Nephron progenitor cell (in vitro differentiated cells): Measurements from ENCODE around the gene WWTR1.

Source experiments
- DNase-seq: peaks from one replicate; pipeline ENCODE4 v3.0.0; 2021
- H3K27ac Mint-ChIP-seq: 2 replicates; pipeline ENCODE4 v1.8.0; 2021; ENCODE audit warnings: mild to moderate bottlenecking, moderate library complexity, mixed read lengths
- H3K27me3 Mint-ChIP-seq: 2 replicates; pipeline ENCODE4 v1.8.0; 2021; ENCODE audit warnings: mild to moderate bottlenecking, low read depth, mixed read lengths; ENCODE audit not compliant: poor library complexity
- H3K36me3 Mint-ChIP-seq: 2 replicates; pipeline ENCODE4 v1.8.0; 2021; ENCODE audit warnings: low read depth, mixed read lengths
- H3K4me1 Mint-ChIP-seq: 2 replicates; pipeline ENCODE4 v1.8.0; 2021; ENCODE audit warnings: mixed read lengths
- H3K4me3 Mint-ChIP-seq: 2 replicates; pipeline ENCODE4 v1.8.0; 2021; ENCODE audit warnings: mild to moderate bottlenecking, moderate library complexity, mixed read lengths
- H3K9me3 Mint-ChIP-seq: 2 replicates; pipeline ENCODE4 v1.8.0; 2021; ENCODE audit warnings: mild to moderate bottlenecking, moderate library complexity, mixed read lengths
- CTCF ChIP-seq: fragments of 200-600 bp; sonication (generic); IDR thresholded peaks from 2 replicates; pipeline ENCODE4 v1.5.0; 2021; ENCODE audit warnings: antibody characterized with exemption

Gene WWTR1

DNA sequence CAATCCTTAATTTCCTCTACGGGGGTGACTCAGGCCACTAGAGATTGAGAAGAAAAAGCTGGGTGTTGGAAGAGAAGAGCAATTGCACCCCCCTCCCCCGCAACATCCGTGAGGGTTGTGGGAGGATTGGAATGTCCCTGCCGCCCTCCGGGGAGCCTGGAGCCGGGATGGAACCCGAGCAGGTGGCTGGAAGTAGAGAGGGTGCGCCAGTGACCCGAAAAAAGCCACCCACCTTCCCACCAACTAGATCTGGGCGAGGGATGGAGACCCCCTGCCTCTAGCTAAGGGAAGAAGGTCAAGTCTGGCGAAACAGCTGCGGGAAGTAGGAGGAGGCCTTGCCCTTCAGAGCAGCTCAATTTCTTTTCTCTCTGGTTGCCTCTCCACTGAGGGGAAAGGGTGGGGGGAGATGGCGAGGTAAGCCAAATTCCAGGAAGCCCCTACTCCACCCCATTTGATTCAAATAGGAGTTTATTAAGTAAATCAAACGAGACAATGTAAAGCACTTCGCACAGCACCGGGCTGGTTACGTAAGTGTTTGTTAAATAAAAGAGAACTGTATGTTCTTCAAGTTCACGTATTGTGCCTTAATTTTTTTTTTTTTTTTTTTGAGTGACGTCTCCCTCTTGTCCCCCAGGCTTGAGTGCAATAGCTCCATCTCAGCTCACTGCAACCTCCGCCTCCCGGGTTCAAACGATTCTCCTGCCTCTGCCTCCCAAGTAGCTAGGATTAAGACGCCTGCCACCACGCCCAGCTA, 1.1 kb upstream of the WWTR1 start:
- DNase-seq, result peak; percentile 69

DNA sequence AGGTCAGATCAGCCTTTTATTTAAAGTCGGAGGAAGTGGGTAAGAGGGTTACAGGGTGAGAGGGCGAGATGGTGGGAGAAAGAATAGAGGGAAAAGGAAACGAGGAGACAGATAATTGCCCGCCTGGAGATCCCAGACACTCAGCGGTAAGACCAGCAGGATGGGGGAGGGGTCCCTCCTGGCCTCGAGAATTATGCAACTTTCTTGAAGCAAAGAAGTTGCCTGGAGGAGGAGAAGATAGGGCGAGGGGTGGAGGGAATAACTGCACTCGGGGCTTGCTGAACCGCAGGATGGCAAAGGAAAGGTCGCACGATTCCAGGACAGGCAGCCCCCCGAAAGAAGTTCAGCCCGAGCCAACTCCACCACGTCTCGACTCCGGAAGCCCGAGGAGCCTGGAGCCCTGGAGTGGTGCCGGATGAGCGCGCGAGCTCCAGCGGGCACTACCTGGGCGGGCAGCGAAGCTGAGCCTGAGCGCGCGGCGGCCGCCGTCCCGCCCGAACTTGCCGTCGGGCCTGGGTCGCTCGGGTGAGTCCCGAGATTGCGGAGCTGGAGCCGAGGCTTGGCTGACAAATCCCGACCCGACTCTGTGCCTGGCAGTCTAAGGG, 402 bp downstream of the WWTR1 start:
- H3K4me3 Mint-ChIP-seq, result peak overlapping the region; percentile 94
- peak overlapping the region; percentile 99 for H3K27ac Mint-ChIP-seq
- peaks cover 68% of the 10 kb centered on the region for H3K4me1 Mint-ChIP-seq
- TF ChIP-seq CTCF, result no peak
- peaks cover 3% of the 10 kb centered on the region for H3K27me3 Mint-ChIP-seq
- no peak for DNase-seq
- no peaks in the 10 kb centered on the region for H3K9me3 Mint-ChIP-seq
- peaks cover 29% of the 10 kb centered on the region for H3K36me3 Mint-ChIP-seq

More for the DNA sequence above, 1.1 kb upstream of the WWTR1 start:
- Mint-ChIP-seq H3K36me3 (peaks cover 17% of the 10 kb centered on the region), H3K4me1 (peaks cover 68% of the 10 kb centered on the region), H3K27ac (peak overlapping the region; percentile 99), H3K4me3 (peak overlapping the region; percentile 94), H3K27me3 (peaks cover 3% of the 10 kb centered on the region), H3K9me3 (no peaks in the 10 kb centered on the region)
- TF ChIP-seq CTCF, result no peak

DNA sequence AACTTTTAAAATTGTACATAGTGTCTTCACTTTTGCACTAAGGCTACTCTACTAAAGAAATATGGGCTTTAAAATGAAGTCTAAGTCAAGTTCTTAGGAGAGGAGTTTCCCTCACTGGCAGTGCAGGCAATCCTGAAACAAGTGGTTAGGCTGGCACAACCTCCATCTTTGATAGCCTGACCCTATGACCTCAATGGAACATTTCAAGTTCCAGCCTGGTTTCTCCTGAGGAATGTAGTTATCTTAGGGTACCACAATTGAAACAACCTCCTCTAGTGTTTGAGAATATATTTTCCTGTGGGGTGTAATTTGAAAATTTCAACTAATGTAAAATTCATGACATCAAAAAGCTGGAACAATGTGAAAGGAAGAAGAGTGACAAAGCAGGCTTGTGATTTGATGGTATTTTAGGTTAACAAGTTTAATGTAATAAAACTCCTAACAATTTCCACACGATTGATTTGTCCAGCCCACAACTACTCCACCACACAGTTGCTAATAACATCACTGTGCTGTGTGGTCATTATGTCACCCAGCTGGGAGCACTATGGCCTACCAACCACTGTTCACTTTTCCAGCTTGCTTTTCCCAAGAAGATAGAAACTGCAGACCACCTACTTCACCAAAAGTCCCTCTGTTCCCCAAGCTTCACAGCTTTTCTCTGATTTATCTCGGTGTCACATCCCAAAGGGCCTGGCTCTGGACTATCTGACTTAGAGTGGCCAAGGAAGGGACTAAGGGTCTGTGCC, 1.8 kb downstream of the WWTR1 start:
- Mint-ChIP-seq H3K27me3 (peaks cover 3% of the 10 kb centered on the region), H3K36me3 (peaks cover 43% of the 10 kb centered on the region), H3K9me3 (peaks cover 6% of the 10 kb centered on the region), H3K4me1 (peaks cover 68% of the 10 kb centered on the region), H3K27ac (no peak overlapping the region), H3K4me3 (peak overlapping the region; percentile 94)
- TF ChIP-seq CTCF, result no peak
- DNase-seq, result no peak

DNA sequence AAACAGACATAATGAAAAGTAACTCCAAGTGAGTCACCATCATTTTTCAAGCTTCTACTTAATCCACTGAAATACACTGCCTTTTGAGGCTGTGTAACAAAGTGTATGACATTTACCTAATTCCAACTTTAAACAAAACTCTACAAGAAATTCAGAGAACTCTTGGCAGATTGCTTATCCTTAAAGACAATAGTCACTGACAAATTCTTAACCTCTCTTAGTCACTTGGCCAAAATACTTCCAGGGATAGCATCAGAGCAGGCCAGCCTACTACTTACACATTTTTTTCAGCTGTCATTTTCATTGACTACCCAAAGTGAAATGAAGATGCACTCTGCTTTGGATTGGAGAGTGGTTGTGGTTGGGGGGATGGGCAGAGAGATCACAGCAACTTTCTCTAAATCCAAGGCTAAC, 3.6 kb downstream of the WWTR1 start:
- DNase-seq, result no peak
- peaks cover 3% of the 10 kb centered on the region for H3K27me3 Mint-ChIP-seq
- peaks cover 9% of the 10 kb centered on the region for H3K9me3 Mint-ChIP-seq
- TF ChIP-seq CTCF, result no peak
- peaks cover 50% of the 10 kb centered on the region for H3K4me1 Mint-ChIP-seq
- no peak overlapping the region for H3K27ac Mint-ChIP-seq
- H3K4me3 Mint-ChIP-seq, result peak overlapping the region; percentile 94
- H3K36me3 Mint-ChIP-seq, result peaks cover 59% of the 10 kb centered on the region

DNA sequence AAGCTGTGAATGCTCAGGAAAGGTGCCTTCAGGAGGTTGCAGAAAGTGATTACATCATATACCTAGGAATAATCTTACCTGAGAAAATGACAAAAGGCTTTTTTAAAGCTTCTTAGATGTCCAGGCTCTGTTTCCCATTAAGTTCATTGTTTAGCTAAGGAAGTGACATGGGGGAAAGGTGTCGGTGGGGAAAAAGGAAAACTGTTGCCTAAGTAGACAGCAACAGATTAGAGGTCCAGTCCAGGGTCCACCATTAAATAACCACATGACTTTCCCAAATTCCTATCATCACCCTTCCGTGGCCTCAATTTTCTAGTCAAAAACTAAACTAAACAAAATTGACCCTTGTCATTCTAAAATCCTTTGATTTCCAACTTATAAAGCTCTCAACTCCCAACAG, 4.3 kb downstream of the WWTR1 start:
- H3K27ac Mint-ChIP-seq, result no peak overlapping the region
- H3K27me3 Mint-ChIP-seq, result peaks cover 3% of the 10 kb centered on the region
- peaks cover 62% of the 10 kb centered on the region for H3K36me3 Mint-ChIP-seq
- no peak for TF ChIP-seq CTCF
- peaks cover 46% of the 10 kb centered on the region for H3K4me1 Mint-ChIP-seq
- H3K4me3 Mint-ChIP-seq, result no peak overlapping the region
- H3K9me3 Mint-ChIP-seq, result peaks cover 9% of the 10 kb centered on the region
- DNase-seq, result no peak
